Measurements from ENCODE around the gene SUGCT. TPM values are rescaled to one million over a fixed set of nuclear protein-coding genes. Genes with fewer than 3 reads are reported as not detected.

Gene SUGCT
- total and polyA plus RNA-seq, 2 of the 13 experiments (the other 11 are each of a cell fraction or from before 2014, with no cell fraction given), result 10.1 to 22.2 TPM

- ChIA-PET CTCF (ENCODE audit: low intra/inter-chr PET ratio, low total read pairs) (no interaction called here), POLR2A (no interaction called here)
- Histone ChIP-seq H4K20me1 (ENCODE audit: insufficient read depth, low read length) (no peaks in the 10 kb centered on the region), H3K27me3 (ENCODE audit: control insufficient read depth in 1 of 2, insufficient read depth in 2 of 2, low read length in 2 of 2) (no peaks in the 10 kb centered on the region), H3K4me1 (ENCODE audit: insufficient read depth, low read length) (peaks cover 35% of the 10 kb centered on the region), H3K4me2 (ENCODE audit: low read depth, low read length) (no peak overlapping the region), H2AFZ (ENCODE audit: low read length) (no peak overlapping the region), H3K4me3 (replicated peaks in 1 of 3; ENCODE audit: insufficient read depth in 1 of 3, low read depth in 2 of 3, low read length in 3 of 3) (no peak overlapping the region), H3K36me3 (replicated peaks in 1 of 2; ENCODE audit: control insufficient read depth in 1 of 2, insufficient read depth in 2 of 2, low read length in 2 of 2) (no peaks in the 10 kb centered on the region), H3K9ac (ENCODE audit: insufficient read depth, low read depth, low read length) (no peak overlapping the region), H3K79me2 (ENCODE audit: insufficient read depth, low read length) (no peaks in the 10 kb centered on the region), H3K27ac (ENCODE audit: extremely low read length, insufficient read depth, low read length) (no peak overlapping the region), H3K9me3 (ENCODE audit: low read length) (no peaks in the 10 kb centered on the region)
- no peak for FAIRE-seq
- no TSS peak for BruUV-seq (replicated peaks)
- ATAC-seq, result no peak
- no peak for TF ChIP-seq ZSCAN20 (CRISPR knock-in tag; IDR thresholded peaks at IDR 0.05; ENCODE audit: borderline replicate concordance)
- no peak for TF ChIP-seq NKX3-1 (CRISPR knock-in tag; IDR thresholded peaks at IDR 0.05)
- no peak for TF ChIP-seq RBAK (CRISPR knock-in tag; IDR thresholded peaks at IDR 0.05)
- no peak for TF ChIP-seq ETV6 (CRISPR knock-in tag; conservative IDR thresholded peaks at IDR 0.05)
- no peak for TF ChIP-seq ZFP36 (IDR thresholded peaks at IDR 0.05; ENCODE audit: borderline replicate concordance, low read depth, low read length, partially characterized antibody)
- no peak for TF ChIP-seq ZNF275 (CRISPR knock-in tag; IDR thresholded peaks at IDR 0.05; ENCODE audit: borderline replicate concordance)
- TF ChIP-seq MNT (IDR thresholded peaks at IDR 0.05), result no peak
- no peak for TF ChIP-seq KAT7 (CRISPR knock-in tag; IDR thresholded peaks at IDR 0.05; ENCODE audit: borderline replicate concordance)
- TF ChIP-seq KDM5A (IDR thresholded peaks at IDR 0.05; ENCODE audit: borderline replicate concordance, low read length), result no peak
- TF ChIP-seq RFX5 (IDR thresholded peaks at IDR 0.05; ENCODE audit: low read depth, low read length), result no peak
- TF ChIP-seq NFKBIZ (CRISPR knock-in tag; IDR thresholded peaks at IDR 0.05), result no peak
- TF ChIP-seq ZNF280B (CRISPR knock-in tag; IDR thresholded peaks at IDR 0.05; ENCODE audit: borderline replicate concordance), result no peak
- no peak for TF ChIP-seq IKZF5 (CRISPR knock-in tag; IDR thresholded peaks at IDR 0.05)
- TF ChIP-seq CENPBD1 (CRISPR knock-in tag; IDR thresholded peaks at IDR 0.05; ENCODE audit: borderline replicate concordance, low read depth), result no peak
- in situ Hi-C loops (cut with HindIII; ENCODE audit: extremely low pct_ligation_motif_present, low pct_unique_long_range_greater_than_20kb), result no loop called here
- no peak for DNase-seq (ENCODE audit: low spot score)
- intact Hi-C loops (cut with micrococcal nuclease; ENCODE audit: unreplicated experiment), result no loop called here
- WGBS (ENCODE audit: low lambda C conversion rate), result 98% methylated on average over 3 of the region's 3 CpGs
Observed at GRCh38 chr7:40640566-40640965, 505.8 kb downstream of the SUGCT start.
